Activated CD8-positive, alpha-beta memory T cell treated with anti-CD3 and anti-CD28 coated beads, Interleukin-2, amount 10 ng/mL, durations not matched to agents 7 days and 5 days (primary cell): ENCODE results near the gene CD2BP2. TPM values are rescaled to one million over a fixed set of nuclear protein-coding genes. Genes with fewer than 3 reads are reported as not detected.

Experiments used
- ATAC-seq: fragments of 150-1000 bp; cut with Tn5 transposase; one replicate; pipeline ENCODE4 v1.10.0; 2021; ENCODE audit warnings: moderate library complexity
- CTCF ChIA-PET: fragments of 350-600 bp; sonication (Branson Sonifier 250); formaldehyde crosslinking; loops from one replicate; lab custom pipeline; 2021; ENCODE audit warnings: antibody characterized with exemption; lab: Charles Lee
- DNase-seq: peaks from one replicate; pipeline ENCODE4 v3.0.0-alpha.2; 2020
- H3K27ac Mint-ChIP-seq: one replicate; pipeline ENCODE4 v1.8.0; 2021; ENCODE audit warnings: mild to moderate bottlenecking, mixed read lengths
- H3K27me3 Mint-ChIP-seq: one replicate; pipeline ENCODE4 v1.8.0; 2021; ENCODE audit warnings: mixed read lengths
- H3K36me3 Mint-ChIP-seq: one replicate; pipeline ENCODE4 v1.8.0; 2021; ENCODE audit warnings: mild to moderate bottlenecking, mixed read lengths
- H3K4me1 Mint-ChIP-seq: one replicate; pipeline ENCODE4 v1.8.0; 2021; ENCODE audit warnings: mixed read lengths
- H3K4me3 Mint-ChIP-seq: one replicate; pipeline ENCODE4 v1.8.0; 2021; ENCODE audit warnings: mild to moderate bottlenecking, moderate library complexity, mixed read lengths
- H3K9me3 Mint-ChIP-seq: one replicate; pipeline ENCODE4 v1.8.0; 2022; ENCODE audit warnings: low read depth, mixed read lengths
- total RNA-seq, 2 experiments: library from RNA; stranded (reverse); gene quantifications; one replicate each; pipeline ENCODE4 v1.2.3, GENCODE V29; 2021

CD2BP2 gene
- total RNA-seq, 2 experiments from 2014 or later, result 70.0 to 94.9 TPM

DNA sequence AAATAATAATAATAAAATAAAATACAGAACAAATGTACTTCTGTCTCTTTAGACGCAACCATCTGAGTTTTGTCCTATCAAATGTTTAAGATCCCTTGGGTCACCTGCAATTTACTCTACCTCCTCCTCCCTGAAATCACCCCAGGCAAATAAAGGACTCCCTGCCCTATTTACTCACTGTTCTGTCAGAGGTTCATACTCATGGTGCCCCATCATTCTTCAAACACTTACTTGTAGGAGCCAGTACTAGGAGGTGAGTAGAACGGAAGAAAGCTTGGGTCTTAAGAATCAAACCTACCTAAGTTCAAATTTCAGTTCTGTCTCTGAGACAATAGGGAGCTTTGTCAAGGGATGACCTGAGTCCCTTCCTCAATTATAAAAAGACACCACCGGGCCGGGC lies 11.4 kb upstream of the CD2BP2 start:
- no peak overlapping the region for H3K27ac Mint-ChIP-seq
- no peaks in the 10 kb centered on the region for H3K27me3 Mint-ChIP-seq
- no peaks in the 10 kb centered on the region for H3K9me3 Mint-ChIP-seq
- ATAC-seq (no peak), DNase-seq (no peak)
- CTCF ChIA-PET, result interaction anchor here (1.9 to 7.3 kb wide), 4 partner anchors 8 to 63 kb away, joined by 4 to 61 read pairs (median 10); partner anchors contain the start of genes DCTPP1 and ZNF771
- peaks cover 37% of the 10 kb centered on the region for H3K4me1 Mint-ChIP-seq
- peak overlapping the region; percentile 95 for H3K4me3 Mint-ChIP-seq
- H3K36me3 Mint-ChIP-seq, result peaks cover 47% of the 10 kb centered on the region

DNA sequence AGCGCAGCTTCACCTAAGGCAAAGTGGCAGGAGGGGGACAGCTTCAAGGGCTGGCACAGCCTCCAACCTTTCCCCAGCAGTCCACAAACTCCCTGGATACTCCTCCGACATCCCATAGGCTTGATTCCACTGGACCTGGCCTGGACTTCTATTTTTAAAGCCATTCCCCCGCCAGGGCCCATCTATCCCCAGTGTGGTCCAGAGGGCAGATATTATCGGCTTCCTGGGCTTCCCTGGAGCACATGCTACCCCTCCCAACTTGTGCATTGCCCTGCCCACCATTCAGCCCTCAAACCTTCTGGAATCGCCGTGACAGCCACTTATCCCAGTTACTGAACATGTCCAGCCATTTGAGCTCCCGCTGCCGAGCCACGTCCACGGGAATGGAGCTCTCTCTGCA lies 10.1 kb upstream of the CD2BP2 start:
- peaks cover 30% of the 10 kb centered on the region for H3K4me1 Mint-ChIP-seq
- H3K4me3 Mint-ChIP-seq, result no peak overlapping the region
- H3K36me3 Mint-ChIP-seq, result peaks cover 51% of the 10 kb centered on the region
- DNase-seq (no peak), ATAC-seq (no peak)
- H3K27ac Mint-ChIP-seq, result no peak overlapping the region
- CTCF ChIA-PET, result interaction anchor here (0.9 to 2.4 kb wide), 4 partner anchors 10 to 43 kb away, joined by 3 to 16 read pairs (median 4); partner anchors contain the start of gene ZNF771
- no peaks in the 10 kb centered on the region for H3K9me3 Mint-ChIP-seq
- H3K27me3 Mint-ChIP-seq, result no peaks in the 10 kb centered on the region

GRCh38 chr16:30361180-30361579 lies 6.1 kb upstream of the CD2BP2 start:
- CTCF ChIA-PET, result no interaction called here
- H3K27ac Mint-ChIP-seq, result no peak overlapping the region

GRCh38 chr16:30359871-30360170 lies 4.7 kb upstream of the CD2BP2 start:
- no peak for DNase-seq
- CTCF ChIA-PET, result no interaction called here
- Mint-ChIP-seq H3K27me3 (no peaks in the 10 kb centered on the region), H3K4me3 (no peak overlapping the region), H3K9me3 (no peaks in the 10 kb centered on the region), H3K36me3 (peaks cover 33% of the 10 kb centered on the region), H3K27ac (no peak overlapping the region), H3K4me1 (peaks cover 27% of the 10 kb centered on the region)
- no peak for ATAC-seq

More at GRCh38 chr16:30361180-30361579, 6.1 kb upstream of the CD2BP2 start:
- DNase-seq (no peak), ATAC-seq (no peak)
- Mint-ChIP-seq H3K36me3 (peaks cover 42% of the 10 kb centered on the region), H3K27me3 (no peaks in the 10 kb centered on the region), H3K4me3 (no peak overlapping the region), H3K4me1 (peaks cover 23% of the 10 kb centered on the region), H3K9me3 (no peaks in the 10 kb centered on the region)

DNA sequence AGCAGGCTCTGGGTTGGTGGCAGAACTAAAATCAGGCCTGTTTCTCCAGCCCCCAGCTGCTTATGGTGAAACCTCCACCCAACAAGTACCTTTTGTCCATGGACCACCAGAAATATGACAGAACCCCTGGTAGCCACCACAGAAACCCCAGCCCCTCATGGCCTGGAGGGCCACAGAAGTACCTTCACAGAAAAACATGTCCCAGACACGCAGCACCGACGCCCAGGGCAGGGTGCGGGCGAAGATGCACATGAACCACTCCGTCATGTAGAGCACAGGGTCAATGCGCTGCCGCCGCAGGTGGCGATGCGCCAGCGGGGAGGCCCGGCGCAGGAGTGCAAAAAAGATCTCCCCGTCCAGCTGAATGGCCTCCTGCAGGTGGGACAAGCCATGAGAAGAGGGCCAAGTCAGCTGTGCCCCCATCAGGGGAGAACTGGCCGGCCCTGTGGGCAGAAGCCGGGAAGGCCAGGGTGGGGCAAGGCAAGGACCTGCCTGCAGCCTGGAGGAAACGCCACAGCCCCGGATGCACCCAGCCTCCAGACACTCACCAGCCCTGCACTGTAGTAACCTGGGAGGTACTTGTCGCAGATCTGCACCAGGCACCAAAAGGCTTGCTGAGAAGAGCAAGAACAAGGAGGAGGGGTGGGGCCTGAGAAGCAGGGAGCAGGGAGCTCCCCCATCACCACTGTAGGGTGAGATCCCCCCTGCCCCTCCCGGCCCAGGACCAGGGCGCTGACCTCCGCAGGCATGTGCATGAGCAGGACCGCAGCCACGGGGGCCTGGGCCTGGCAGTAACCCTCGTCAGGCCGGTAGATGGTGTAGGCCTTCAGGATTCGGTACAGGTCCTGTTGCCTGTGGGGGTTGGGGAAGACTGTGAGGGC lies 4.1 kb upstream of the CD2BP2 start:
- H3K36me3 Mint-ChIP-seq, result peaks cover 28% of the 10 kb centered on the region
- no peaks in the 10 kb centered on the region for H3K27me3 Mint-ChIP-seq
- H3K27ac Mint-ChIP-seq, result no peak overlapping the region
- H3K4me1 Mint-ChIP-seq, result peaks cover 32% of the 10 kb centered on the region
- H3K9me3 Mint-ChIP-seq, result no peaks in the 10 kb centered on the region
- H3K4me3 Mint-ChIP-seq, result no peak overlapping the region
- peak; percentile 38 for DNase-seq
- CTCF ChIA-PET, result interaction anchor here (0.9 to 1.3 kb wide), 2 partner anchors 8 to 36 kb away, joined by 3 to 4 read pairs; partner anchors contain the start of gene ZNF48
- ATAC-seq, result no peak

DNA sequence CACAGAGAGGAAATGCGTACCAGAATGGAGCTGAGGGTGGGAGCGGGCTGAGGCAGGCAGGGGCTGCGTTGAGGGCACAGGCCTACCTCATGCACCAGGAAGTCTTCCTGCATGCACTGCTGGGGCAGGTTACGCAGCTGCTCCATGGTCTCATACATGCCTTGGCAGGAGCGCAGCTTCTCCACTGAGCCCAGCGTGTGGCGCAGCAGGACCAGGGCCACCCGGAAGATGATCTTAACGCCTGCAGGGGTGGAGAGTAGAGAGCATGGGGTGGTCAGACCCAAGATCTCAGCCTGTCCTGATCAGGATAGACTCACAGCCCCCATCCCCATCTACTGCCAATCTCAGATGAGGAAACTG lies 3.4 kb upstream of the CD2BP2 start:
- ATAC-seq (no peak), DNase-seq (peak; percentile 40)
- Mint-ChIP-seq H3K27me3 (no peaks in the 10 kb centered on the region), H3K27ac (no peak overlapping the region), H3K9me3 (no peaks in the 10 kb centered on the region), H3K4me1 (peaks cover 38% of the 10 kb centered on the region), H3K36me3 (peaks cover 28% of the 10 kb centered on the region), H3K4me3 (no peak overlapping the region)
- CTCF ChIA-PET, result interaction anchor here (0.9 to 1.3 kb wide), 2 partner anchors 9 to 37 kb away, joined by 3 to 4 read pairs; partner anchors contain the start of gene ZNF48

- no peaks in the 10 kb centered on the region for H3K9me3 Mint-ChIP-seq
- H3K4me3 Mint-ChIP-seq, result no peak overlapping the region
- ATAC-seq (no peak), DNase-seq (no peak)
- peaks cover 25% of the 10 kb centered on the region for H3K36me3 Mint-ChIP-seq
- H3K27me3 Mint-ChIP-seq, result no peaks in the 10 kb centered on the region
- CTCF ChIA-PET, result interaction anchor here (0.9 to 1.4 kb wide), 3 partner anchors 10 to 37 kb away, joined by 3 to 4 read pairs (median 4); partner anchors contain the start of gene ZNF48
- peaks cover 40% of the 10 kb centered on the region for H3K4me1 Mint-ChIP-seq
- H3K27ac Mint-ChIP-seq, result no peak overlapping the region
Observed at GRCh38 chr16:30357715-30358576, 2.8 kb upstream of the CD2BP2 start.

- Mint-ChIP-seq H3K4me1 (peaks cover 46% of the 10 kb centered on the region), H3K4me3 (no peak overlapping the region), H3K27ac (peak overlapping the region; percentile 33), H3K27me3 (no peaks in the 10 kb centered on the region), H3K9me3 (no peaks in the 10 kb centered on the region), H3K36me3 (peaks cover 25% of the 10 kb centered on the region)
- no peak for ATAC-seq
- DNase-seq, result peak; percentile 40
- CTCF ChIA-PET, result interaction anchor here (1.4 to 1.5 kb wide), 2 partner anchors 12 to 61 kb away, joined by 3 to 4 read pairs; no protein-coding TSS in a partner anchor
Observed at GRCh38 chr16:30357085-30357714, 2.1 kb upstream of the CD2BP2 start.

DNA sequence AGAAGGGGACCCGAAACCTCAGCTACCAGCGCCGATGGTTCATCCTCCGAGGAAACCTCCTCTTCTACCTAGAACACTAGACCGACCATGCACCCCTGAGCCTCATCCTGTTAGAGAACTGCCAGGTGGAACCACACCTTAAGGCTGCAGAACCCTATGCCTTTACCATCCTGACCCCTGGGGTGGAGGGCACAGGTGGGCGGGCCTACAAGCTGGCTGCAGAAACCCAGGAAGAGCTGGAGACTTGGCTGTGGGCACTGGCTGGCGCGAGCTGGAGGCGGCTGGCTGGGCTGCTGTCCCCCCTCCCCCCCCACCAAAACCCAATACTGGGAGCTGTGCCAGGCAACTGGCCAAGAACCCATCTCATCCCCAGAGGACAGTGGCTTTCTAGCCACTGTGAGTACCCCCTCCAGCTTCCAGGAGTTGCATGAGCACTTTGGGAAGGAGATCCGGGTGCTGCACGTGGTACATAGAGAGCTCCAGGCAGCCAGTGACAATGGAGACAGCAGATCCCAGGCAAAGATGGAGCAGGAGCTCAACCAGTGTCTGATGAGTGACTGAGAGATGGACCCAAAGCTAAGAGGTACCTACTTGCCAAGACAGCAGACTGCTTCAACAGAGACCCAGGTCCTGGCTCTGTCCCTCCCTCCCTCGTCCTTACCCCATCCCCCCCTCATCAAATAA lies 1.4 kb upstream of the CD2BP2 start:
- peaks cover 50% of the 10 kb centered on the region for H3K4me1 Mint-ChIP-seq
- DNase-seq, result peak; percentile 54
- peak overlapping the region; percentile 88 for H3K27ac Mint-ChIP-seq
- CTCF ChIA-PET, result interaction anchor here (0.7 to 1.5 kb wide), 4 partner anchors 12 to 61 kb away, joined by 3 to 5 read pairs (median 4); no protein-coding TSS in a partner anchor
- peaks cover 26% of the 10 kb centered on the region for H3K36me3 Mint-ChIP-seq
- no peaks in the 10 kb centered on the region for H3K27me3 Mint-ChIP-seq
- no peak for ATAC-seq
- no peaks in the 10 kb centered on the region for H3K9me3 Mint-ChIP-seq
- H3K4me3 Mint-ChIP-seq, result peak overlapping the region; percentile 93

DNA sequence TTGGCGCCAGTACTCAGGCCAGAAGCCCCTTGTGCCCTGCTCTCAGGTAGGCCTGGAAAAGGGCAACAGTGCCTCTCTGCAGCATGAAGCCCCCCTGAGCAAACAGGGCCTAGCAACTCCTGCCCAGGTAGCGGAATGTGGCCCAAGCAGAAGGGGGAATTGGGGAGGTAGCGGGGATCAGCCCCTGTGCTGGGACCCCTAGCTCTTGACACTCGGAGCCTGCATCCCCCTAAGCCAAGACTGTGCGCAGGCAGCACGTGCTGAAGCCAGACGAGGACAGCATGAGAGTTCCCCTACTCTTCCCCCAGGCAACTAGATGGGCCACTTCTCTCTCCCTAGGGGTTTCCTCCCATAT lies 823 bp upstream of the CD2BP2 start:
- H3K27me3 Mint-ChIP-seq, result no peaks in the 10 kb centered on the region
- peak overlapping the region; percentile 93 for H3K4me3 Mint-ChIP-seq
- H3K4me1 Mint-ChIP-seq, result peaks cover 56% of the 10 kb centered on the region
- DNase-seq (no peak), ATAC-seq (no peak)
- peaks cover 27% of the 10 kb centered on the region for H3K36me3 Mint-ChIP-seq
- H3K27ac Mint-ChIP-seq, result peak overlapping the region; percentile 88
- CTCF ChIA-PET, result interaction anchor here (0.7 to 1.5 kb wide), 4 partner anchors 10 to 62 kb away, joined by 3 to 5 read pairs (median 4); no protein-coding TSS in a partner anchor
- H3K9me3 Mint-ChIP-seq, result no peaks in the 10 kb centered on the region

DNA sequence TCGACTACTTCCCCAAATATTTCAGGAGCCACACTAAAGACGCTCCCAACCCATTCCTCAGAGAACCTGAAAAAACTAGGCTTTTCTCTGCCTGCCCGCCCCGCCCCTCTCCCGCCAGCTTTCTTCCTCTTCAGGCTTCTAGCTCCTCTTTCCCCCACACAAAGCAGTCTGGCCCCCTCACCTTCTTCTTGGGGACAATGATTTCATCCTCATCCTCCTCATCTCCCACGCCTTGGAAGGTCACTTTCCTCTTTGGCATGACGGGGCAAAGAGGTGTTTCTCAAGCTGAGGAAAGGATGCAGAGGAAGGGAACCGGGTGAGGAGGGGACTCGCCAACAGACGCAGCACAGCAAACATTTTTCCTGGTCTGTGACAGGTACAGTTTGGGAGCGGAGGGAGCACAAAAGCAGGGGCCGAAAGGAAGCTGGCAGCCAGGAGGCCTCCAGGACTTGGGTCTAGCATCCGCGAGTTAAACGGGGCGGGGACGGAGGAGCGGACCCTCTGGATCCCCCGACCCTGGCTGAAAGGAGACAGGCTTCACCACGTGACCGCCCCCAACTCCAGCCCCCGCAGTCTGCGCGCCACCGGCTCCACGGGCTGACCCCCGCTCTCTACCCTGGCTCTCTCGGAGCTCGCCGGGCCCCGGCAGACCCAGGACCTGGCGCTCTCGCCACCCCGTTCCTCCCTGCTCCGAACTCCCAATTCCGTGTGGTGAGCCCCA lies 525 bp downstream of the CD2BP2 start:
- CTCF ChIA-PET, result interaction anchor here (0.7 to 1.9 kb wide), 10 partner anchors 9 to 262 kb away, joined by 3 to 8 read pairs (median 4); partner anchors contain the start of genes CORO1A and TBC1D10B
- ATAC-seq (peak; percentile 41), DNase-seq (no peak)
- peak overlapping the region; percentile 88 for H3K27ac Mint-ChIP-seq
- H3K27me3 Mint-ChIP-seq, result no peaks in the 10 kb centered on the region
- peaks cover 30% of the 10 kb centered on the region for H3K36me3 Mint-ChIP-seq
- peak overlapping the region; percentile 93 for H3K4me3 Mint-ChIP-seq
- peaks cover 66% of the 10 kb centered on the region for H3K4me1 Mint-ChIP-seq
- no peaks in the 10 kb centered on the region for H3K9me3 Mint-ChIP-seq
